GM19463 (cell line): ENCODE results near the gene TMEM40.
"Not testable (repeated sequence)": the region's sequence is repeated elsewhere in the genome, so short reads cannot be mapped to it uniquely, and the experiment has no call there.

Source experiments
- ATAC-seq: cut with Tn5 transposase; IDR thresholded peaks from one replicate; pipeline ENCODE4 v1.9.1; 2021; ENCODE audit warnings: mild to moderate bottlenecking, moderate library complexity; ENCODE audit not compliant: unreplicated experiment

Gene TMEM40

DNA sequence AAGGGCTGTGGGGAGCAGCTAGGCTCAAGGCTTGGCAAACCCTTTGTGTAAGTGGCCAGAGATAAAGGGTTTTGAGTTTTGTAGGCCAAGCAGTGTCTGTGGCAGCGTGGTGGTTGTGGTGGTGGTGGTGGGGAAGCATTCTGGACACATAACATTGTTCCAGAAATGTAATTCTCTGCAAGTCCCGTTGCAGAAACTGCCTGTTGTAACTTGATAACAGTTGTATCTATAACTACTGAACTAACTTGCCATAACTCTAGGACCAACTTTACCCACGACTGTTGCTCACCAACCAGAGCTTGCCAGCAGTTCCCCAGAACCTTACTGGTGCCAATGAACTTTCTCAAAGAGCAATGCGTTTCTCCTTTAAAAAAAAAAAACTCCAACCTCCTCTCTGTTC is 18.1 kb upstream of the TMEM40 start:
- no peak for ATAC-seq

DNA sequence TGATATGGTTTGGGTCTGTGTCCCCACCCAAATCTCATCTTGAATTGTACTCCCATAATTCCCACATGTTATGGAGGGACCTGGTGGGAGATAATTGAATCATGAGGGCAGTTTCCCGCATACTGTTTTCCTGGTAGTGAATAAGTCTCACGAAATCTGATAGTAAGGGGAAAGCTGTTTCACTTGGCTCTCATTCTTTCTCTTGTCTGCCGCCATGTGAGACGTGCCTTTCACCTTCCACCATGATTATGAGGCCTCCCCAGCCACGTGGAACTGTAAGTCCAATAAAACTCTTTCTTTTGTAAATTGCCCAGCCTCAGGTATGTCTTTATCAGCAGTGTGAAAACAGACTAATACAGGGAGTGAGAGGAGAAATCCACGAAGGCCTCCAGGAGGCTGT is 16.9 kb upstream of the TMEM40 start:
- ATAC-seq, result not testable (repeated sequence)

DNA sequence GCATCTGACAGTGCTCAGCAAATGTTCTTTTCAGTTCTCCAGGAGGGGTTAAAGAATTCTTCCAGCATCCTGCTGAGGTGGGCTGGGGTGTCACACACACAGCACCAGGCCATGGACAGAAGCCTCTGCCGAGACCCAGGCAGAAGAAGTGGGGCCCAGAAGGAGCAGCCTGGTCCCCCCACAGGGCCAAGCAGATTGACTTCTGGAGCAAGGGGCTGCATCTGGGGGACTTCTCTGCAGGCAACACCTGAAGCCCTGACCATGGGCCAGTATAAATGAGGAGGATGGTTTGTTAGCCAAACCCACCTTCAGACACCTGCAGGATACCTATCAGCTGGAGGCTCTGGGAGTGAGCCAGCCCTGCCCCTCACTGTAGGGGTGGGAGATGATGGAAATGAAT is 16.2 kb upstream of the TMEM40 start:
- no peak for ATAC-seq

GRCh38 chr3:12774619-12775018 is 15.6 kb upstream of the TMEM40 start:
- ATAC-seq, result no peak

DNA sequence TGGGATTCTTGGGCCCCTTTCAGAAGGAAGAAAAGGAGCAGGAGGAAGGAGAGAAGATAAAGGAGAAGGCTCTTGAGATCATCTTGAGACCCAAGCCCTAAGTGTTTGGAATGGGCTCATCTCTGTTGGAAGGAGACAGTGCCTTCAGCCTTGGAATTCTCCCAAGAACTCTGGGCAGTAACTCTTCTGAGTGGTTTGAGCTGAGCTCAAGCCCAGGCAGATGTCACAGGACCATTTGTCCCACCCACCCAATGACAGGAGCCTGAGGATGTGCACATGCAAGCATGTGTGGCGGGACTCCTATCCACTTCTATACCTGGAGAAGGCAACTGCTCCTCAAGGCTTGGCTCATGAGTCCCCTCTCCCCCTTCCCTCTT is 14.6 kb upstream of the TMEM40 start:
- no peak for ATAC-seq

DNA sequence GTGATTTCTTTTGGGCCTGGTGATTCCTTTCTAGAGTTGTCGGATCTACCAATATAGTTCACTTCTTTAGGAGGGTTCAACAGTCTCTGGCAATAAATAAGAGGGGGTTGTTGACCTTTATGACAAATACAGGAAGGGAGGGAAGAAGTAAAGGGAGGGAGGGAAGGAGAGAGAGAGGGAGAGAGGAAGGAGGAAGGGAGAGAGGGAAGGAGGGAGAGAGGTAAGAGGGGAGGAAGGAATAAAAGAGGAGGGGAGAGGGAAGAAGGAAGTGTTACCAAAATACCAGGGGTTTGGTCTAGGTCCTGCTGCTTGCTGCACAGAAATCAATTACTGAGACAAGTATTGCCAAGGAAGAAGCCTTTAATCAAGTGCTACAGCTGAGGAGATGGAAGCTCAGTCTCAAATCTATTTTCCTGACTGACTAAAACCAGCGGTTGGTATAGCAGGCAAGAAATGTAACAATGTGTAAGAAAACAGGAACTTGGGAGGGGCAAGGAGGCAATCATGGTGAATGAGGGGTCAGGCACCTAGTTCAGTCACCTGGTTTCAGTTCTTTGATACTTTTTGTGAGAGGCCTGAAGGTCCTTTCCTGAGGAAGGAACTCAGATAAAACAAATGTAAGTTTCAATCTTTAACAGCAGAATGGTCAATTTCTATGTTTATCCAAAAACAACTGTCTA is 14.1 kb upstream of the TMEM40 start:
- ATAC-seq, result no peak

- no peak for ATAC-seq
Measured at GRCh38 chr3:12772462-12772861, 13.4 kb upstream of the TMEM40 start.

DNA sequence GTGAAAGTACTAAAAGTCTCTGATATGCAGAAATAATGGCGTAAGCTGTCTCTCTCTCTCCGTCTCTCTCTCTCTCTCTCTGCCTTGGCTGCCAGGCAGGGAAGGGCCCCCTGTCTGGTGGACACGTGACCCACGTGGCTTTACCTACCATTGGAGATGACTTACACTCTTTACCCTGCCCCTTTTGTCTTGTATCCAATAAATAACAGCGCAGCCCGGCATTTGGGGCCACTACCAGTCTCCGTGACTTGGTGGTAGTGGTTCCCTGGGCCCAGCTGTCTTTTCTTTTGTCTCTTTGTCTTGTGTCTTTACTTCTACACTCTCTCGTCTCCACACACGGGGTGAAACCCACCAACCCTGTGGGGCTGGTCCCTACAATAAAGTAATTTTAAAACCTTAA is 12.2 kb upstream of the TMEM40 start:
- ATAC-seq, result no peak

DNA sequence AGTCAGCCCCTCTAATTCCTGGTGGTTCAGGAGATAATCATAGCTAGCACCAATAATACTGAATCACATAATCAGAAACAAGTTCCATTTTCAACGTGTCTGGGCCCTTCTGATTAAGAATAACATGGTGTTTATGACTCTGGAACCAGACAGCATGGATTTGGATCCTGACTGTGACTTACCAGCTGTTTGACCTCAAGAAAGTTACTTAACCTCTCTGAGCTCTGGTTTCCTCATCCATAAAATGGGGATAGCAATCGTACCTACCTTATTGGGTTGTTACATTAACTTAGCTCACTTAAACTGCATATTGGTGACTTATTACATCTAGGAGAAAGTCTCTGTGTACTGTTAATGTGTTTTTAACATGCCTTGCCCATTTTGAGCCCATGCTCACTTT is 10.7 kb upstream of the TMEM40 start:
- ATAC-seq, result no peak

DNA sequence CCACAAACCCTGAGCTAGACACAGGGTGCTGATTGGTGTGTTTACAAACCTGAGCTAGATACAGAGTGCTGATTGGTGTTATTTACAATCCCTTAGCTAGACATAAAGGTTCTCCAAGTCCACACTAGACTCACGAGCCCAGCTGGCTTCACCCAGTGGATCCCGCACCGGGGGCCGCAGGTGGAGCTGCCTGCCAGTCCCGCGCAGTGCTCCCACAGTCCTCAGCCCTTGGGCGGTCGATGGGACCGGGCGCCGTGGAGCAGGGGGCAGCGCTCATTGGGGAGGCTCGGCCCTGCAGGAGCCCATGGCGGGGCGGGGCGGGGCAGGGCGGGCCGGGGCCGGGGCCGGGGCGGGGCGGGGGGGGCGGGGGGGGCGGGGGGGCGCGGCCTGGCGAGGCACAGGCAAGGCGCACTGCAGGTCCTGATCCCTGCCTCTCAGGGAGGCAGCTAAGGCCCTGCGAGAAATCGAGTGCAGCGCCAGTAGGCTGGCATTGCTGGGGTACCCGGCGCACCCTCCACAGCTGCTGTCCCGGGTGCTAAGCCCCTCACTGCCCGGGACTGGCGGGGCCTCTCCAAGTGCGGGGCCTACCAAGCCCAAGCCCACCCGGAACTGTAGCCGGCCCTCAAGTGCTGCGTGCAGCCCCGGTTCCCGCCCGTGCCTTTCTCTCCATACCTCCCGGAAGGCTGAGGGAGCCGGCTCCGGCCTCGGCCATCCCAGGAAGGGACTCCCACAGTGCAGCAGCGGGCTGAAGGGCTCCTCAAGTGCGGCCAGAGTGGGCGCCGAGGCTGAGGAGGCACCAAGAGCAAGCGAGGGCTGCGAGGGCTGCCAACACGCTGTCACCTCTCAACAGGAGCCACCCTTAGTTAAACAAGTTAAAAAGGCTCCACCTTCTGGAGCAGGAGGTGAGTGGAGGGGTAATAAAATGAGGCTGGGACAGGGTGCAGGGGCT is 9.8 kb upstream of the TMEM40 start:
- no peak for ATAC-seq

DNA sequence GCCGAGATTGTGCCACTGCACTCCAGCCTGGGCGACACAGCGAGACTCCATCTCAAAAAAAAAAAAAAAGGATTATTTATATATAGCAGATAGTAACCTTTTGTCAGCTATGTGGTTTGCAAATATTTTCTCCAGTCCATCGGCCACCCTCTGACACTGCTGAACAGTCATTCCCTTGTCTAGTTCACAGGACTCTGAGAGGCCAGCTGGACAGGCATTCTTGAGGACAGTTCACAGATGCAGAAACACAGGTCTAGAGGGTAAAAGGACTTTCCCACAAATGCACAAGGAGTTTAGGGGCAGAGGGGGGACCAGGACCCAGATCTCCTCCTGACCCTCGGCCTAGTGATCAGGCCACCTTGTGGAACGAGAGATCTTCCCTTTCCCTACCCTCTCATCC is 7.5 kb upstream of the TMEM40 start:
- ATAC-seq, result no peak

GRCh38 chr3:12764171-12764776 is 5.2 kb upstream of the TMEM40 start:
- no peak for ATAC-seq

GRCh38 chr3:12759693-12760565 is 870 bp upstream of the TMEM40 start:
- no peak for ATAC-seq

GRCh38 chr3:12758025-12758781 is 856 bp downstream of the TMEM40 start:
- peak; percentile 52 for ATAC-seq

DNA sequence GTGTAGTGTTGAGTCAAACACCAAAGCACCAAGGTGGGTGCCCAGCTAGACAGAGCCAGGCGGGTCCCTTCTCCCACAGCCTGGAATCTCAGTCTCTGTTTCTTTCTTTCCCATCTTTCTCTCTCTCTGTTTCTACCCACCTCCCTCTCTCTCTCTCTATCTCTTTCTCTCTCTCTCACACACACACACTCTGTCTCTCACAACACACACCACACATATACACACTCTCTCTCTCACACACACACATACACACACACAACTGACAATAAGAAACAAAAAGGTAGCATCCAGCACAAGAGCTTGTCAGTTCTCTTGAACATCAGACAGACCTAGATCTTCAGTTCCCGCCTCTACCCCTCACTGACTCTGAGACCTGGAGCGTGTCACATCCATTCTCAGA is 2.4 kb downstream of the TMEM40 start:
- ATAC-seq, result no peak

GRCh38 chr3:12756175-12756574 is 2.9 kb downstream of the TMEM40 start:
- ATAC-seq, result no peak

DNA sequence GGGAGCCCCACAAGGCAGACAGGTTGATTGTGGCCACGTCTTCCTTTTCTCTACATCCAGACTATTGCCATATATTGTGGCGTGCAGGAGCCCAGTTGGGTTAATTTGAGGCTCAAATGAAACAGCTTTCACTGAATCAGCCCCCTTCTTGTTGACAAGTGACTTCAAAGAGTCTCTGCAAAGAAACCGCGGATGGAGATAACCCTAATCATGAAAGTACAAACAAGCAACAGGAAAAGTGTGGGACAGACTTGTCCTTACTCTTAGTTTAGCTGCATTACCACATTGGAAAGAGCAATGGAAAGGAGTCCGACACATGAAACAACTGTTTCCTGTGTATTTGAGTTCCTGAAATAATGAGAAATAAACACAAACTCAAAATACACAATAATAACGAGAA is 3.3 kb downstream of the TMEM40 start:
- no peak for ATAC-seq

DNA sequence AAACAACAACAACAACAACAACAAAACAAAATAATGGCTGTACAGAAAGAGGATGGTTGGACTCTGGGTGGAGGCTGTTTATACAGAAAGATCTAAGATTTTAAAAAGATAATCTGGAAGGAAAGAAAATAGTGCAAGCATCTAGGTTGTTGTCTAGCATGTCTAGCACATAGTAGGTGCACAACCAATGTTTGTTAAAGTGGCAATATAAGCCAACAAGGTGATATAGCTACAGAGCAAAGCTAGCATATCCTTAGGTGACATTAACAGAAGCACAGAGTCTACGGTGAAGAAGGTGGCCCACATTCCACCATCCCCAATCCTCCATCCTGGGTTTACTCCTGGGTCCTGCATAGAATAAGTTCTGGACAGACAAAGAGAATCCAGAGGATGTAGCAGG is 4.7 kb downstream of the TMEM40 start:
- ATAC-seq, result no peak

GRCh38 chr3:12753275-12754028 is 5.6 kb downstream of the TMEM40 start:
- no peak for ATAC-seq

GRCh38 chr3:12752809-12753208 is 6.2 kb downstream of the TMEM40 start:
- ATAC-seq, result peak; percentile 47
